SW 1271 (cell line): ENCODE measurements around the gene PIGX.
"Not testable (repeated sequence)": the region's sequence is repeated elsewhere in the genome, so short reads cannot be mapped to it uniquely, and the experiment has no call there.

Source experiments
- DNase-seq, 2 experiments: peaks; one replicate each; lab custom pipeline; 2025; lab: John Stamatoyannopoulos, UW

PIGX gene

GRCh38 chr3:196706327-196706726 is 5.8 kb upstream of the PIGX start:
- DNase-seq = no peak

GRCh38 chr3:196706731-196707130 is 5.4 kb upstream of the PIGX start:
- no peak for DNase-seq

- no peak for DNase-seq
These were observed 4.6 kb upstream of the PIGX start for GRCh38 chr3:196707566-196707965.

GRCh38 chr3:196708467-196708866 is 3.7 kb upstream of the PIGX start:
- DNase-seq = no peak

- peak in 1 of 2 experiments; percentile 69 for DNase-seq
These were observed 587 bp downstream of the PIGX start for GRCh38 chr3:196712514-196713413.

GRCh38 chr3:196717162-196717561 is 5.0 kb downstream of the PIGX start:
- DNase-seq = not testable (repeated sequence)

- no peak for DNase-seq
These were observed 8.9 kb downstream of the PIGX start for GRCh38 chr3:196721097-196721496.

GRCh38 chr3:196726788-196727675 is 14.9 kb downstream of the PIGX start:
- peak; percentile 34 to 87 for DNase-seq

GRCh38 chr3:196735751-196736150 is 23.6 kb downstream of the PIGX start:
- DNase-seq = no peak

GRCh38 chr3:196736670-196737374 is 24.6 kb downstream of the PIGX start:
- no peak for DNase-seq

- DNase-seq = no peak
These were observed 25.5 kb downstream of the PIGX start for GRCh38 chr3:196737655-196738054.

GRCh38 chr3:196739671-196740480 is 27.7 kb downstream of the PIGX start, which contains the start of gene PAK2:
TSS of gene PAK2 (plus strand) at chr3:196739857. CDS start at chr3:196782647, 42,790 bp downstream.
- peak; percentile 86 to 92 for DNase-seq

- peak in 1 of 2 experiments; percentile 62 for DNase-seq
These were observed 28.5 kb downstream of the PIGX start for GRCh38 chr3:196740481-196741248.

GRCh38 chr3:196741249-196741889 is 29.2 kb downstream of the PIGX start:
- DNase-seq = no peak

- DNase-seq = not testable (repeated sequence)
These were observed 31.4 kb downstream of the PIGX start for GRCh38 chr3:196743569-196743968.

GRCh38 chr3:196749125-196749524 is 36.9 kb downstream of the PIGX start:
- DNase-seq = no peak

- no peak for DNase-seq
These were observed 41.0 kb downstream of the PIGX start for GRCh38 chr3:196753201-196753600.

- DNase-seq = no peak
These were observed 42.2 kb downstream of the PIGX start for GRCh38 chr3:196754091-196754981.

- DNase-seq = no peak
These were observed 44.6 kb downstream of the PIGX start for GRCh38 chr3:196756732-196757131.
